Left ventricle myocardium inferior (tissue), 1 donor: ENCODE results near the gene PPP4R4. TPM values are rescaled to one million over a fixed set of nuclear protein-coding genes. Genes with fewer than 3 reads are reported as not detected.

Experiments used
- DNase-seq: peaks from one replicate; pipeline ENCODE4 v3.0.0-alpha.2; 2020
- H3K27ac ChIP-seq: fragments of 200-600 bp; replicated peaks from 2 replicates; pipeline ENCODE4 v1.8.0; 2021
- H3K27me3 ChIP-seq: fragments of 200-600 bp; 2 replicates; pipeline ENCODE4 v1.8.0; 2021; ENCODE audit warnings: low read depth
- H3K36me3 ChIP-seq: fragments of 200-600 bp; 2 replicates; pipeline ENCODE4 v1.8.0; 2021
- H3K4me1 ChIP-seq: fragments of 200-600 bp; 2 replicates; pipeline ENCODE4 v1.8.0; 2021
- H3K4me3 ChIP-seq: fragments of 200-600 bp; 2 replicates; pipeline ENCODE4 v1.8.0; 2021; ENCODE audit warnings: mild to moderate bottlenecking, moderate library complexity
- H3K9me3 ChIP-seq: fragments of 200-600 bp; replicated peaks from 2 replicates; pipeline ENCODE4 v1.8.0; 2021
- intact Hi-C: fragments of 100-400 bp; cut with micrococcal nuclease; formaldehyde crosslinking; loops from one replicate; pipeline ENCODE4 v1.11.0; 2022
- total RNA-seq: library from RNA; stranded (reverse); fragmentation: NEBNext Ultra II Directional; extraction: Animal tissue kit (Norgen Biotek cat#: 25700); gene quantifications from one replicate; pipeline ENCODE4 v1.2.1, GENCODE V29; 2021
- TF ChIP-seq, protein P1 (sequence below): fragments of 200-600 bp; IDR thresholded peaks from 2 replicates; pipeline ENCODE4 v1.8.0; 2021; ENCODE audit warnings: antibody characterized with exemption, mild to moderate bottlenecking, borderline replicate concordance
- donor health status: DM: no; HTN: yes; CAD: no; lungs with severe emphysema.

PPP4R4 gene
- total RNA-seq, 1 donor from 2014 or later: not detected

DNA sequence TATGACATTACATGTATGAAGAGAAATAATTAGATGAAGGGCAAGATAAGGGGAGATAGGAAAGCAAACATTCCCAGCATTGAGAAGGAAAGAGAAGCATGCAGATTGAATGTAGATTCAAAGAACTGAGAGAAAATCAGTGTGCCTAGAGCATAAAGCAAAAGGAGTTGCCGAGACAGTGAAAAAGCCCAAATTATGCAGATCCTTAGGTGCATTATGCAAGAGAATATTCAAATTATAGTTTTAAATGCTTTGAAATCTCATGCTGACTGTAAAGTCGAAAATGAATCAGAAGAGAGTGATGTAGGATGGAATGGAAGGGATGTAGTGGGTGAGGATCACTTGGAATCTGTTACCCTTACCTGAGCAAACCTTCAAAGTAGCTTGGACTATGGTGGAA is 49.9 kb downstream of the PPP4R4 start:
- peaks cover 24% of the 10 kb centered on the region for H3K9me3 ChIP-seq
- H3K36me3 ChIP-seq: no peaks in the 10 kb centered on the region
- no peaks in the 10 kb centered on the region for H3K27me3 ChIP-seq
- H3K4me3 ChIP-seq: no peak overlapping the region
- intact Hi-C loops: no loop called here
- no peak for DNase-seq
- H3K4me1 ChIP-seq: peaks cover 7% of the 10 kb centered on the region
- TF ChIP-seq, protein P1, sequence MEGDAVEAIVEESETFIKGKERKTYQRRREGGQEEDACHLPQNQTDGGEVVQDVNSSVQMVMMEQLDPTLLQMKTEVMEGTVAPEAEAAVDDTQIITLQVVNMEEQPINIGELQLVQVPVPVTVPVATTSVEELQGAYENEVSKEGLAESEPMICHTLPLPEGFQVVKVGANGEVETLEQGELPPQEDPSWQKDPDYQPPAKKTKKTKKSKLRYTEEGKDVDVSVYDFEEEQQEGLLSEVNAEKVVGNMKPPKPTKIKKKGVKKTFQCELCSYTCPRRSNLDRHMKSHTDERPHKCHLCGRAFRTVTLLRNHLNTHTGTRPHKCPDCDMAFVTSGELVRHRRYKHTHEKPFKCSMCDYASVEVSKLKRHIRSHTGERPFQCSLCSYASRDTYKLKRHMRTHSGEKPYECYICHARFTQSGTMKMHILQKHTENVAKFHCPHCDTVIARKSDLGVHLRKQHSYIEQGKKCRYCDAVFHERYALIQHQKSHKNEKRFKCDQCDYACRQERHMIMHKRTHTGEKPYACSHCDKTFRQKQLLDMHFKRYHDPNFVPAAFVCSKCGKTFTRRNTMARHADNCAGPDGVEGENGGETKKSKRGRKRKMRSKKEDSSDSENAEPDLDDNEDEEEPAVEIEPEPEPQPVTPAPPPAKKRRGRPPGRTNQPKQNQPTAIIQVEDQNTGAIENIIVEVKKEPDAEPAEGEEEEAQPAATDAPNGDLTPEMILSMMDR: no peak
- H3K27ac ChIP-seq: no peak overlapping the region

DNA sequence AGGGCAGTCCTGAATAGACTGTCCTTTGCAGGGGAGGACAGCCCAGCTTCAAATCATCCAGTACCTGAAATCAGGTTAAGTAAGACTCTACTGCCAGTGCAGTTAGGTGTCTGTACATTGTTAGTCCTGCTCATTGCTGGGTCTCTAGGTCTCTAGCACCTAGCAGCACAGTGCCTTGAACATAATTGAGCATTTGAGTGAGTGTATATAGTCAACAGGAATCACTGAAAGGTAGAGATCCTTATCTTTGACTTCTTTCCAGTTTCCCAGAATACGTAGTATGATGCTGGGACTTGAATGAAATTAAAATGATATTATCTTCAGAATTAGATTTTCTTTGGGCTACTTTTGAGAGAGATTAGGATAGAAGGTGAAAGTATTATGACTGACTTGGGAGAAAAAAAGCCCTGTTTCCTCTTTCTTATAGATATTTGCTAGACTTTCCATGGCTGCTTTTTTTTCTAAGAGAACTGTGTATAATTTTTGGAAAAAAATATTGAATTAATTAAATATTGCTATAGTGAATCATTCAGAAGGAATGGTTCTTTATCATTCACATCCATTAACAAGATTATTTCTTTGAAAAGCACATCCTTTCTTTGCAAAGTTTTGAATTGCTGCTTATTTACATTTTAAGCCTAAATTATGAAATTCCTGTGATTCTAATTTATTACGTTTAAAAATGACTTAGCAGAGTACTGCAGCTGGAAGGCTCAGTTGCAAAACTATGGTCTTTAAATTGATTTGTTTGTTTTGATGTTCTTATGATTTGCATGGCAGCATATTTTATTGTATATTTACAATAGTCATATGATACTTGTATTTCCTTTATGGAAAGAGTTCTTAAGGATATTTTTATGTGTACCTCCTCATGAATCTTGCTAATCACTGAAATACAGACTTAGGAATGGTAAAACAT is 51.6 kb downstream of the PPP4R4 start:
- Histone ChIP-seq H3K4me3 (no peak overlapping the region), H3K36me3 (no peaks in the 10 kb centered on the region), H3K27ac (no peak overlapping the region), H3K4me1 (peaks cover 7% of the 10 kb centered on the region), H3K9me3 (peaks cover 24% of the 10 kb centered on the region), H3K27me3 (no peaks in the 10 kb centered on the region)
- DNase-seq: no peak
- intact Hi-C loops: no loop called here
- TF ChIP-seq, protein P1: no peak

DNA sequence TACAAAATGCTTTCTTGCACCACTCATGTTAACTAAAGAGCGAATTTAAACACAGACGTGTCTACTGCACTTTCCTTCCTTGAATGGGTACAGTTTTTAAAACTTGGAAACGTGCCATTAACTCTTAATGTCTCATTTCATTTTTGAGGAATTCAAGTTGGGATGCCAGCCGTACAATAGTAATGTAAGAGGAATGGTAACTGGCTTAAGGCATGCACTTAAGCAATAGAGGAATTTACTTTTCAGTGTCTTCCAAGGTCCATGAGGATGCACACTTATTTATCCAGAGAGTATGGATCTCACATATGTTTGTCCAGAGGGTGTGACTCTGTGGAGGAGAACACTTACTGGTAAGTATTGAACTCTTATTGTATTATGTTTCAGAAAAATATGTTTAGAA is 52.9 kb downstream of the PPP4R4 start:
- H3K27me3 ChIP-seq: no peaks in the 10 kb centered on the region
- peaks cover 12% of the 10 kb centered on the region for H3K9me3 ChIP-seq
- no peak for DNase-seq
- H3K36me3 ChIP-seq: no peaks in the 10 kb centered on the region
- H3K4me1 ChIP-seq: peaks cover 7% of the 10 kb centered on the region
- no peak overlapping the region for H3K27ac ChIP-seq
- TF ChIP-seq, protein P1: no peak
- intact Hi-C loops: no loop called here
- H3K4me3 ChIP-seq: no peak overlapping the region

DNA sequence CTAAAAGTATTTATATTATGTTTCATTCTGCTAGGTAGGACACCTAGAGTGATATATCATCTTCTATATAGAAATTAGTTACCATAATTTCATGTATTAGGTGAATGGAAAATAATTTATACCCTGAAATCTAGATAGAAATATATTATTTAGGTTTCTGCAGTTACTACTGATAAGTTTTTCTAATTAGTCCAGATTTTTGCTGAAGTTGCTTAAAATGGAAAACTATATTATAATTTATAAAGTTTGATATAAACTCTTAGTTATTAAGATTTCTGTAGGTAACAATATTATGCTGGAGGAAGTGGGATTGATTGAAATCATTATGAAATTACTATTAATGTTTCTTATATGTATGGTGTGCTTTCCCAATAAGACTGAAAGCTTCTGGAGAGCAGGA is 62.9 kb downstream of the PPP4R4 start:
- intact Hi-C loops: no loop called here
- no peak overlapping the region for H3K27ac ChIP-seq

DNA sequence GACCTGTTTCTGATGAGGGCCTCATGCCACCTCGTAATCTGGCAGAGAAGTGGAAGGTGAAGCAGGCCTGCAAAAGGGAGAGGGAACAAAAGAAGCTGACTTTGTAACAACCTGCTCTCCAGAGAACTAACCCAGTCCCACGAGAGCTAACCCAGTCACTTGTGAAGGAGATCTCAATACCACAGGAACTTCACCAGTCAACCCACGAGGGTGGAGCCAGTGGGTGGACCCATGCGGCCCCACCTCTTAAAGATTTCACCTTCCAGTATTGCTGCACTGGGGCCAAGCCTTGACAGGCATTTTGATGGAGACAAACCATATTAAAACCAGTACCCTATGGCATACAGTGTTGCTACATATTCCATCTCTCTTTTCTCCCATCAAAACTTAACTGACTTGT is 63.9 kb downstream of the PPP4R4 start:
- no peak overlapping the region for H3K4me3 ChIP-seq
- TF ChIP-seq, protein P1: no peak
- H3K9me3 ChIP-seq: no peaks in the 10 kb centered on the region
- no peaks in the 10 kb centered on the region for H3K27me3 ChIP-seq
- no peaks in the 10 kb centered on the region for H3K36me3 ChIP-seq
- H3K27ac ChIP-seq: no peak overlapping the region
- intact Hi-C loops: no loop called here
- no peaks in the 10 kb centered on the region for H3K4me1 ChIP-seq
- no peak for DNase-seq

More for the DNA sequence above, 62.9 kb downstream of the PPP4R4 start:
- TF ChIP-seq, protein P1: no peak
- H3K27me3 ChIP-seq: no peaks in the 10 kb centered on the region
- H3K9me3 ChIP-seq: no peaks in the 10 kb centered on the region
- no peaks in the 10 kb centered on the region for H3K4me1 ChIP-seq
- no peak for DNase-seq
- H3K4me3 ChIP-seq: no peak overlapping the region
- no peaks in the 10 kb centered on the region for H3K36me3 ChIP-seq
